Posterior cingulate gyrus (tissue), 11 donors: Measurements from ENCODE around the gene ASAP2.
"Not testable (repeated sequence)": the region's sequence is repeated elsewhere in the genome, so short reads cannot be mapped to it uniquely, and the experiment has no call there.

Experiments
- DNase-seq, 10 donors: peaks; one replicate each; pipeline versions ENCODE4 v3.0.0 to v3.0.0-alpha.2; 2020 to 2021; ENCODE audit warnings: mixed read lengths in 3 of 10
- intact Hi-C: fragments of 100-400 bp; cut with DNase I; formaldehyde crosslinking; loops from one replicate; pipeline ENCODE4 v1.15.1; 2023

ASAP2 gene

DNA sequence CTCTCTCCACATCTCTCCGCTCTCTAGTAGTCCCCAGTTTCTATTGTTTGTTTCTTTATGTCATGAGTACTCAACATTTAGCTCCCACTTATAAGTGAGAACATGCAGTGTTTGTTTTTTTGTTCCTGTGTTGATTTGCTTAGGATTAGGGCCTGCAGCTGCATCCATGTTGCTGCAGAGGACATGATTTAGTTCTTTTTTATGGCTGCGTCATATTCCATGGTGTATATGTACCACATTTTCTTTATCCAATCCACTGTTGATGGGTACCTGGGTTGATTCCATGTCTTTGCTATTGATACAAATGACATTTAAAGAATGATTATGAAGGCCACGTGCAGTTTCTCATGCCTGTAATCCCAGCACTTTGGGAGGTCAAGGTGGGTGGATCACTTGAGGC lies 60.7 kb downstream of the ASAP2 start:
- intact Hi-C loops, DNase-seq: not testable (repeated sequence)

GRCh38 chr2:9268301-9269080 lies 61.9 kb downstream of the ASAP2 start:
- intact Hi-C loops: no loop called here
- DNase-seq: no peak

DNA sequence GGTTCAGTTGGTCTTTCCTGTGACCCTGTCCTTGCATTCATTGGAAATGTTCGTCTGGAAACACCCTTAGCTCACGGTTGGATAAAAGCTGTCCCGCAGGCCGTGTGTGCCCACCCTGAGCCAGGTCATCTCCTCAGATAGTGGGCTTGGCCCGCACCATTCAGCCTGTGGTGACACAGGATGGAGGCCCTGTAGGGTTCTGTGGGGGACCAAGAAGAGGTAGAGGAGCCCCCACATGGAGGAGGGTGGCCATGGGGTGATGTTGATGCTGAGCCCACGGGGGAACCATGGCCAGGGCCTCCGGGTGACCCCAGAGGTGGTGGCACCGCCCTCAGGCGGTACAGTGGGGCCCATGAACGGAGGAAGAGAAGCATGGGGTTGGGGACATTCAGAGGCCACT lies 62.7 kb downstream of the ASAP2 start:
- intact Hi-C loops: no loop called here
- DNase-seq: no peak

DNA sequence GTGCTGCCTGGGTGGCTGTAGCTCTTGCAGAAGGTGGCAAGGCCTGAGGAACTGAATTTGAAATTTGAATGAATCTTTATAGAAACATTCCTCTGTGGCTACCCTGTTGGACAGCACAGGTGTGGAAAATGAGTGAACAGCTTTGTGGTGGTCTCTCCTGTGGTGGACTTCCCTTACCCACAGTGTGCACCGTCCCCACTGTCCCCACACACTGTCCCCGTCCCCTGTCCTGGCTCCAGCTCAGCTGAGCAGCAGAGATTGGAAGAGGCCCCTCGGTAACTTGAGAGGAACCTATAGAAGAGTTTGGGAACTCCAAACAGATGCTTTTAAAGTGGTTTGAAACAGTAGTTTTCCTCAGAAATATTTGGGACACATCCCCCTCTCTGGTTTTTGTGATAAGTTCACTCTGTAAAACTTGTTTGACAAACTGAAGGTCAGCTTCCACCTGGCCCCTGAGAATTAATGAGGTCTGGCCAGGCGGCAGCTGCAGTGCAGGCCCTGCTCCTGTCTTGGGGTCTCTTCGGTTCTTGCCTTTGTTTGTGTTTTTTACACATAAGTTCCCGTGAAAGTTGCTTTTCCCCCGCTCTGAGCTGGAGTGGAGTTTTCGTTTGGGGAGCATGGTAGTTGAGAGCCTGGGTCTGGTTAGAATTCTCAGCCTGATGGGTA lies 63.2 kb downstream of the ASAP2 start:
- no peak for DNase-seq
- intact Hi-C loops: no loop called here

DNA sequence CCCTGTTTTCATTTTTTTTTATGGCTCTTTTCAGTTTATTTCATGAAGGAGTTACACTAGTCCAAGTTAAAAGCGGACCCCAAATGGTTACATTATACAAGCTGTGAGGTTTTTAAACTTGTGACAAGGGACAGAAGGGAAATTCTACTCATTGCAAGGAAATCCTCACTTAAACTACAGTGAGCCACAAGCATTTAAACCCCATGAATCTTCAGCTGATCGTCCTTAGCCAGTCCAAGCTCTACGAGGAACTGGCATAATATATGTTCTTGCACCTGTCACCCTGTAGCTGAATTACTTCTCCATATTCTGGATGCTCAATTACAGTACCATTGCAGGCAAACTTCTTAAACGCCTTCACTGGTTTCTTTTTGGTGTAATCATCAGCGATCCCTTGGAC lies 64.5 kb downstream of the ASAP2 start:
- DNase-seq: no peak
- intact Hi-C loops: no loop called here

GRCh38 chr2:9271691-9272090 lies 65.1 kb downstream of the ASAP2 start:
- intact Hi-C loops: no loop called here
- DNase-seq: no peak

DNA sequence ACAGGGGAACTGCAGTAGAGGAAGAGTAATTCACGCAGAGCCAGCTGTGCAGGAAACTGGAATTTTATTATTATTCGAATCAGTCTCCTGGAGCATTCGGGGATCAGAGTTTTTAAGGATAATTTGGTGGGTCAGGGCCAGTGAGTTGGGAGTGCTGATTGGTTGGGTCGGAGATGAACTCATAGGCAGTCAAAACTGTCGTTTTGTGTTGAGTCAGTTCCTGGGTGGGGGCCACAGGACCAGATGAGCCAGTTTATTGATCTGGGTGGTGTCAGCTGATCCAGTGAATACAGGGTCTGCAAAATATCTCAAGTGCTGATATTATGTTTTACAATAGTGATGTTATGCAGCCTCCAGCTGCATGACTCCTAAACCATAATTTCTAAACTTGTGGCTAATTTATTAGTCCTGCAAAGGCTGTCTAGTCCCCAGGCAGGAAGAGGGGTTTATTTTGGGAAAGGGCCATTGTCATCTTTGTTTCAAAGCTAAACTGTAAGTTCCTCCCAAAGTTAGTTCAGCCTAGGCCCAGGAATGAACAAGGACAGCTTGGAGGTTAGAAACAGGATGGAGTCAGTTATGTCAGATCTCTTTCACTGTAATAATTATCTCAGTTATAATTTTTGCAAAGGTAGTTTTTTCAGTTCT lies 67.0 kb downstream of the ASAP2 start:
- intact Hi-C loops: no loop called here
- DNase-seq: no peak

DNA sequence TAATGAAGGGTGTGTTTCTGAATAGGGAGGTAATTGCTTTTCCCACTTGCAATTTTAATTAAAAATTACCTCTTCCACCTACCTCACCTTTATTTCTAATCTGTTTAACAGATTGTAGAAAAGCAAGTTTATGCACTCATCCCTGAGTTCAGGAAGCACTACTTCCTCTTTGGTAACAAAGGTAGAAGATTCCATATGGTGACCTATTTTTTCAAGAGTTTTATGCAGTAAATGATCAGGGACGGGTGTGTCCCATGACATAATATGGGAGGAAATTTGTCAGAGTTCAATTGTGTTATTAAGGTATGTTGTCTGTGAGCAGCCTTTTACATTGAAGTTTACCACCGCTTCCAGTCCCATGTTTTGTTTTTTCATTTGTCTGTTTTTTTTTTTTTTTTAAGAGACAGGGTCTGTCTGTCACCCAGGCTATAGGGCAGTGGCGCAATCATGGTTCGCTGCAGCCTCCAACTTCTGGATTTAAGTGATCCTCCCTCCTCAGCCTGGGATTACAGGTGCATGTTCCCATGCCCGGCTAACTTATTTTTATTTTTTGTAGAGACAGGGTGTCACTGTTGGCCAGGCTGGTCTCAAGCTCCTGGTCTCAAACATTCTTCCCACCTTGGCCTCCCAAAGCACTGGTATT lies 68.2 kb downstream of the ASAP2 start:
- intact Hi-C loops: no loop called here
- no peak for DNase-seq

DNA sequence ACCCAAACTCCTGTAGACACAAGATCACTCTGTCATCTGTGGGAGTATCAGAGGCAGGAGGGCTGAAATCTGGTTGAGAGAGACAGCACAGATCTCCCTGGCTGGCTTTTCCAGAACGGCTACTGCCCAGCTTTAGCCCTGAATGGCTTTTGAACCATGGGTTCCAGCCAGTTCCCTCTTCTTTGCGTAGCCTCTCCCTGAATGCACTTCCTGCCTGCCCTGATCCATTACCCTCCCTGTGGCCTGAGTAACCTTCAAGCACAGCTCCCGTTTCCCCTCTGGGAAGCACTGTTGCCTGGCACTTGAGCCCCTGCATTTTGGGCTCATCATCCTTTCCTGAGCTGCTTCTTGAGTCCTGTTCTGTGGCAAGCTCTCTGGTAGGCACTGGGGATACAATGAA lies 68.8 kb downstream of the ASAP2 start:
- DNase-seq: no peak
- intact Hi-C loops: no loop called here

DNA sequence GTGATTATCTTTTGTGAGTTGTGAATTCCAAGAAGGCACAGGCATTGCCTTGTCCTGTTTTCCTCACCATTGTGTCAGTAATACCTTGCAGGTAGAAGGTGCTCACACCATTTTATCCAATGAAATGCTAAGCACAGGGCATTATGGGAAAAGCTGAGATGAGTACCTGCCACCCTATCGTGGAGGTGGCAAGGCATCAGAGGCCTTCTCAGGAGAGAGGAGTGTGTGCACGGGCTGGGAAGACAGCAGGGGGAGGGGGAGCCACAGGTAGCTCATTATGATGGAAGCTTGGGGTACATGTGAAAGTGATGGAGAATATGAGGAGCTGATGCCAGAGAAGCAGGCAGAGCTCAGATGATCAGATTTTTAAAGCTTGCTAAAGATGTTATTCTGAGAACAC lies 69.5 kb downstream of the ASAP2 start:
- no peak for DNase-seq
- intact Hi-C loops: no loop called here

GRCh38 chr2:9276901-9277451 lies 70.4 kb downstream of the ASAP2 start:
- intact Hi-C loops: no loop called here
- DNase-seq: no peak

DNA sequence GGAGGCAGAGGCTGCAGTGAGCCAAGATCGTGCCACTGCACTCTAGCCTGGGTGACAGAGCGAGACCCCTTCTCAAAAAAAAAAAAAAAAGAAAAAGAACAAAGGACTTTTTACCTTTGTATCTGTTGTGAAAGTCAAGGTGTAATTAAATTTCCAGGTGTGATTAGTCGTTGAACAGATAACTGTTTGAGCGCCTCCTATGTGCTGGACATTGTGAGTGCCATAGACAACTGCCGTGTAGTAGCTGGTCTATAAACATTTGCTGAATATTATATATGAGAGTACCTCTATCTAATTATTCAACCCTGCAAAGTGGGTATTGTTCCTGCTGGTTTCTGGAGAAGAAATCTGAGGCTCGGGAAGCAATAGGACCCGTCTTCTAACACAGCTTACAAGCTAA lies 71.8 kb downstream of the ASAP2 start:
- intact Hi-C loops: no loop called here
- no peak for DNase-seq

- DNase-seq: no peak
- intact Hi-C loops: no loop called here
Observed at GRCh38 chr2:9279426-9279825, 72.8 kb downstream of the ASAP2 start.

DNA sequence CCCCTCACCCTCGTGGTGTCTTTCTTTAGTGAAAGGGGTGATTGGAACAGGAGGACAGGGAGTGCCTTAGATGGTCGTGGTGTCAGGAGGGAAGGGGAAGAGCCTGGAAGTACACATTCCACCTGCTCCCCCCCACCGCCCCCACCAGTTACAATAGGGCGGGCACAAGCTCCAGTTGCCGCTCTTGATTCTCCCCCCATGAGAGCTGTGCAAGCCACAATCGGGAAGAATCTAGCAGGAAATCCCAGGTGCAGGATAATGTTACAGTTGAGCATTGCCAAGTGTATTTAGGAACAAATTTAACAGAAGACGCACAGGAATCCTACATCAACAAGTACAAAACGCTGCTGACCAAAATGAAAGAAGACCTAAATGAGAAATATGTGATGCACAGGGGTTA lies 73.6 kb downstream of the ASAP2 start:
- DNase-seq: no peak
- intact Hi-C loops: no loop called here

DNA sequence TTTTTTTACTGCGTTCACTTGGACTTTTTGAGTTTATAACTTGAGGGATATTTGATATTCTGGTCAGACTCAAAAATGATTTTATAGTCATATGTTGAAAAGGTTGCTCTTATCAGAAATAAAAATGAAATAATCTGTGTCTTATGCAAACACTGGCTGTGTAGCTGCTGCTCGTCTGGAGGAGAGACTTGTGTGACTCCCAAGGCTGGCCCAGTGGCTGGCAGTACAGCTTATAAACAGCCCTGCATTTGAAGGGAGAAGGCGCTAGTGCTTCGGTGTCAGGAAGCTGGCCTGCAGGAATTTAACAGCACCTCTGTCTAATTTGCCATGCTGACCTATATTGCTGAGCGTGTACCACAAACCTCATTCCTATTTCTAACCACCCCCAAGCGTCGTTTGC lies 74.5 kb downstream of the ASAP2 start:
- intact Hi-C loops: no loop called here
- DNase-seq: no peak

GRCh38 chr2:9282128-9283112 lies 75.8 kb downstream of the ASAP2 start:
- DNase-seq: no peak
- intact Hi-C loops: no loop called here

- DNase-seq: no peak
- intact Hi-C loops: no loop called here
Observed at GRCh38 chr2:9284521-9285297, 78.1 kb downstream of the ASAP2 start.

GRCh38 chr2:9285385-9285920 lies 78.8 kb downstream of the ASAP2 start:
- DNase-seq: no peak
- intact Hi-C loops: no loop called here

DNA sequence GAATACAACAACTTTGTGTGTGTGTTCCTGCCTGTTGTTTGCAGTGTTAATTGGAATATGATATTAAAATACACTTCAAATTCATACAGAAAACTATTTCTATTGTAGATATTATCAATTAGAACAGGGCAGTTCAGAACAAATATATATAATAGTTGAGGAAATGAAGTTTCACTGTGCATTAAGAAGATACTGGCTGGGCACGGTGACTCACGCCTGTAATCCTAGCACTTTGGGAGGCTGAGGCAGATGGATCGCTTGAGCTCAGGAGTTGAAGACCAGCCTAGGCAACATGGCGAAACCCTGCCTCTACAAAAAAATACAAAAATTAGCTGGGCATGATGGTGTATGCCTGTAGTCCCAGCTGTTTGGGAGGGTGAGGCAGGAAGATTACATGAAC lies 79.3 kb downstream of the ASAP2 start:
- no peak for DNase-seq
- intact Hi-C loops: no loop called here
